Chondrocyte (in vitro differentiated cells): ENCODE results near the gene HSP90B1. TPM values are rescaled to one million over a fixed set of nuclear protein-coding genes. Genes with fewer than 3 reads are reported as not detected.

Experiments used
- DNase-seq: peaks from one replicate; pipeline ENCODE4 v3.0.0; 2021; ENCODE audit warnings: mixed read lengths, low spot score
- H3K27ac Mint-ChIP-seq: one replicate; pipeline ENCODE4 v1.8.0; 2021; ENCODE audit warnings: mild to moderate bottlenecking, moderate library complexity, mixed read lengths; ENCODE audit not compliant: unreplicated experiment
- H3K27me3 Mint-ChIP-seq: 2 replicates; pipeline ENCODE4 v1.8.0; 2021; ENCODE audit warnings: low read depth, mixed read lengths
- H3K36me3 Mint-ChIP-seq: 2 replicates; pipeline ENCODE4 v1.8.0; 2021; ENCODE audit warnings: low read depth, mixed read lengths
- H3K4me1 Mint-ChIP-seq: 2 replicates; pipeline ENCODE4 v1.8.0; 2021; ENCODE audit warnings: low read depth, mild to moderate bottlenecking, mixed read lengths
- H3K4me3 Mint-ChIP-seq: one replicate; pipeline ENCODE4 v1.8.0; 2021; ENCODE audit warnings: mild to moderate bottlenecking, moderate library complexity, mixed read lengths; ENCODE audit not compliant: unreplicated experiment
- H3K9me3 Mint-ChIP-seq: 2 replicates; pipeline ENCODE4 v1.8.0; 2021; ENCODE audit warnings: low read depth, mixed read lengths
- total RNA-seq: library from RNA; stranded (reverse); gene quantifications from 3 replicates; pipeline ENCODE4 v1.2.1, GENCODE V29; 2021
- TF ChIP-seq, protein P1 (sequence below): fragments of 200-600 bp; sonication (generic); IDR thresholded peaks from 2 replicates; pipeline ENCODE4 v1.5.0; 2021; ENCODE audit warnings: antibody characterized with exemption, mild to moderate bottlenecking, moderate library complexity

HSP90B1 gene
- total RNA-seq, 1 donor from 2014 or later = 754 TPM

DNA sequence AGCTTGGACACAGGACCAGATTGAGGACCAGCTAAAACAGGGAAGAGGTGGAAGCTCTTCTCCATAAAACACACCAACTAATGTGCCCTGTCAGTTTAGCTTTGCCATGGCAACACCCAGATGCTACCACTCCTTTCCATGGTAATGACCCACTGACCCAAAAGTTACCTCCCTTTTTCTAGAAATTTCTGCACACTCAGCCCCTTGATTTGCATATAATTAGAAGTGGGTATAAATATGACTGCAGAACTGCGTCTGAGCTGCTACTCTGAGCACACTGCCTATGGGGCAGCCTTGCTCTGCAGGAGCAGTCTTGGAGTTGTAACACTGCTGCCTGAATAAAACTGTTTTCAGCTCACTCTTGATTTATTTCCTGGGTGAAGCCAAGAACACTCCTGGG lies 32.3 kb downstream of the HSP90B1 start:
- Mint-ChIP-seq H3K27ac (no peak overlapping the region), H3K36me3 (no peaks in the 10 kb centered on the region), H3K4me3 (no peak overlapping the region), H3K27me3 (no peaks in the 10 kb centered on the region), H3K4me1 (peaks cover 48% of the 10 kb centered on the region), H3K9me3 (no peaks in the 10 kb centered on the region)
- DNase-seq = no peak
- TF ChIP-seq, protein P1, sequence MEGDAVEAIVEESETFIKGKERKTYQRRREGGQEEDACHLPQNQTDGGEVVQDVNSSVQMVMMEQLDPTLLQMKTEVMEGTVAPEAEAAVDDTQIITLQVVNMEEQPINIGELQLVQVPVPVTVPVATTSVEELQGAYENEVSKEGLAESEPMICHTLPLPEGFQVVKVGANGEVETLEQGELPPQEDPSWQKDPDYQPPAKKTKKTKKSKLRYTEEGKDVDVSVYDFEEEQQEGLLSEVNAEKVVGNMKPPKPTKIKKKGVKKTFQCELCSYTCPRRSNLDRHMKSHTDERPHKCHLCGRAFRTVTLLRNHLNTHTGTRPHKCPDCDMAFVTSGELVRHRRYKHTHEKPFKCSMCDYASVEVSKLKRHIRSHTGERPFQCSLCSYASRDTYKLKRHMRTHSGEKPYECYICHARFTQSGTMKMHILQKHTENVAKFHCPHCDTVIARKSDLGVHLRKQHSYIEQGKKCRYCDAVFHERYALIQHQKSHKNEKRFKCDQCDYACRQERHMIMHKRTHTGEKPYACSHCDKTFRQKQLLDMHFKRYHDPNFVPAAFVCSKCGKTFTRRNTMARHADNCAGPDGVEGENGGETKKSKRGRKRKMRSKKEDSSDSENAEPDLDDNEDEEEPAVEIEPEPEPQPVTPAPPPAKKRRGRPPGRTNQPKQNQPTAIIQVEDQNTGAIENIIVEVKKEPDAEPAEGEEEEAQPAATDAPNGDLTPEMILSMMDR = no peak

- Mint-ChIP-seq H3K27me3 (no peaks in the 10 kb centered on the region), H3K36me3 (peaks cover 4% of the 10 kb centered on the region), H3K27ac (peak overlapping the region; percentile 99), H3K4me3 (peak overlapping the region; percentile 97), H3K9me3 (no peaks in the 10 kb centered on the region), H3K4me1 (peaks cover 59% of the 10 kb centered on the region)
- DNase-seq = no peak
- TF ChIP-seq, protein P1 = no peak
These were observed 34.6 kb downstream of the HSP90B1 start for GRCh38 chr12:103964805-103965204.

DNA sequence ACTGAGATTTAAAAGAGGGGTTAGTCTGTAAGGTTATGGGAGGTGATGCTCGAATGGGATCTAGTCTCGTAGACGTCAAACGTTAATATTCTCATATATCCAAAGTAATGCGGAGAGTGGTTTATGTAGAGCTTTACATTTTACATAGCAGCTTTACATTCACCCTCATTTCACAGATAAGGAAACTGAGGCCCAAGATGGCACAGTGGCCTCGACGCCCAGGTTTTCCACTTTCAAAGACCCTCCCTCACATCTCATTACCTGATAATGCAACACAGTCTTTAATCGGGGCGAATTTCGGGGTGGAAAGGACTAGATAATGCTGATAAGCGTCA lies 35.0 kb downstream of the HSP90B1 start:
- peaks cover 4% of the 10 kb centered on the region for H3K36me3 Mint-ChIP-seq
- DNase-seq = no peak
- H3K4me1 Mint-ChIP-seq = peaks cover 58% of the 10 kb centered on the region
- TF ChIP-seq, protein P1 = no peak
- no peaks in the 10 kb centered on the region for H3K9me3 Mint-ChIP-seq
- H3K27me3 Mint-ChIP-seq = no peaks in the 10 kb centered on the region
- H3K27ac Mint-ChIP-seq = peak overlapping the region; percentile 99
- peak overlapping the region; percentile 97 for H3K4me3 Mint-ChIP-seq

- TF ChIP-seq, protein P1 = peak; percentile 69
- H3K4me3 Mint-ChIP-seq = peak within 1 kb of the TSS; percentile 97
- no peaks in the 10 kb centered on the region for H3K27me3 Mint-ChIP-seq
- peak within 1 kb of the TSS; percentile 99 for H3K27ac Mint-ChIP-seq
- H3K4me1 Mint-ChIP-seq = peaks cover 55% of the 10 kb centered on the region
- peak; percentile 99 for DNase-seq
- H3K9me3 Mint-ChIP-seq = no peaks in the 10 kb centered on the region
- H3K36me3 Mint-ChIP-seq = peaks cover 4% of the 10 kb centered on the region
These were observed 35.6 kb downstream of the HSP90B1 start, which contains the start of gene TDG for GRCh38 chr12:103965590-103966504. Gene TDG (plus strand): TSS chr12:103965872. CDS start chr12:103966038, 166 bp downstream.

GRCh38 chr12:103966736-103967135 lies 36.5 kb downstream of the HSP90B1 start:
- Mint-ChIP-seq H3K4me3 (peak overlapping the region; percentile 97), H3K36me3 (peaks cover 6% of the 10 kb centered on the region), H3K4me1 (peaks cover 60% of the 10 kb centered on the region), H3K9me3 (no peaks in the 10 kb centered on the region), H3K27me3 (no peaks in the 10 kb centered on the region), H3K27ac (peak overlapping the region; percentile 99)
- TF ChIP-seq, protein P1 = no peak
- DNase-seq = no peak
